Upper lobe of left lung (tissue), 4 donors: ENCODE measurements around the gene FXYD1.

Experiments
- CTCF ChIP-seq, 6 experiments: fragments of 450-650 bp in 4 of 6; fragments of 200-600 bp in 2 of 6; sonication (generic) in 2 of 6; IDR thresholded peaks; one replicate each; pipeline ENCODE4 v1.5.1; 2016 to 2019; ENCODE audit warnings: antibody characterized with exemption in 6 of 6
- EP300 ChIP-seq, 4 donors: sonication (generic); formaldehyde crosslinking; IDR thresholded peaks; one replicate each; pipeline ENCODE4 v1.5.1; 2017; ENCODE audit warnings: antibody characterized with exemption in 4 of 4, control low read depth in 2 of 4
- POLR2AphosphoS5 ChIP-seq, 2 donors: sonication (generic); formaldehyde crosslinking; IDR thresholded peaks; one replicate each; pipeline ENCODE4 v1.5.1; 2017; ENCODE audit warnings: antibody characterized with exemption in 2 of 2

GRCh38 chr19:35143818-35144217 lies 5.2 kb downstream of the FXYD1 start:
- TF ChIP-seq EP300 (IDR thresholded peaks at IDR 0.05) (no peak), POLR2AphosphoS5 (IDR thresholded peaks at IDR 0.05) (no peak), CTCF (IDR thresholded peaks at IDR 0.05) (no peak)
